Kidney (tissue), 14 donors: ENCODE measurements around the gene MYOG. TPM values are rescaled to one million over a fixed set of nuclear protein-coding genes. Genes with fewer than 3 reads are reported as not detected.

Source experiments
- DNase-seq, 5 donors: peaks; one replicate each; pipeline ENCODE4 v3.0.0-alpha.2; 2013 to 2020
- FAIRE-seq: peaks from 2 replicates; lab custom pipeline; 2012; peaks lifted over from hg19 to GRCh38; lab: Jason Lieb, UNC
- H3K27ac ChIP-seq, 2 donors: one replicate each; pipeline ENCODE4 v1.7.0; 2013; ENCODE audit warnings: low read depth in 2 of 2, low read length in 2 of 2, inconsistent platforms in 1 of 2
- H3K27me3 ChIP-seq: one replicate; pipeline ENCODE4 v1.7.1; 2013; ENCODE audit warnings: low read length, inconsistent platforms; ENCODE audit not compliant: control insufficient read depth, insufficient read depth
- H3K36me3 ChIP-seq, 3 donors: one replicate each; pipeline versions ENCODE4 v1.7.0 to v1.7.1; 2013; ENCODE audit warnings: low read length in 3 of 3, control low read depth in 1 of 3, inconsistent platforms in 1 of 3; ENCODE audit not compliant: insufficient read depth in 3 of 3, control insufficient read depth in 2 of 3
- H3K4me1 ChIP-seq, 3 donors: one replicate each; pipeline versions ENCODE4 v1.7.0 to v1.7.1; 2013; ENCODE audit warnings: low read length in 3 of 3, inconsistent platforms in 1 of 3, low read depth in 1 of 3; ENCODE audit not compliant: control insufficient read depth in 2 of 3, insufficient read depth in 2 of 3
- H3K4me3 ChIP-seq, 3 donors: one replicate each; pipeline versions ENCODE4 v1.7.0 to v1.8.1; 2013; ENCODE audit warnings: low read length in 3 of 3, control low read depth in 1 of 3, inconsistent platforms in 1 of 3
- H3K9ac ChIP-seq, 3 donors: one replicate each; pipeline versions ENCODE4 v1.7.0 to v1.7.1; 2013; ENCODE audit warnings: low read length in 3 of 3, control low read depth in 1 of 3, inconsistent platforms in 1 of 3
- H3K9me3 ChIP-seq, 3 donors: one replicate each; pipeline versions ENCODE4 v1.7.0 to v1.7.1; 2013; ENCODE audit warnings: low read length in 3 of 3, control low read depth in 1 of 3, inconsistent platforms in 1 of 3; ENCODE audit not compliant: control insufficient read depth in 2 of 3, insufficient read depth in 1 of 3
- intact Hi-C: fragments of 100-400 bp; cut with DNase I; formaldehyde crosslinking; loops from one replicate; pipeline ENCODE4 v1.11.1; 2022
- polyA plus RNA-seq: library from polyadenylated mRNA; stranded (reverse); fragments of 350-450 nt; fragmentation: Illumina TruSeq; extraction: RNeasy Lipid Tissue Mini Kit (QIAGEN cat#74804); gene quantifications from one replicate; pipeline ENCODE4 v1.2.3, GENCODE V29; 2014; ENCODE audit warnings: low read depth, low replicate concordance; ENCODE audit not compliant: insufficient read depth
- total RNA-seq: library from RNA; stranded (reverse); fragmentation: NEBNext Ultra II Directional; extraction: Animal tissue kit (Norgen Biotek cat#: 25700); gene quantifications from one replicate; pipeline ENCODE4 v1.2.1, GENCODE V29; 2021
- TF ChIP-seq, protein P1 (sequence below): IDR thresholded peaks from 3 replicates; pipeline ENCODE4 v1.5.1; 2012; ENCODE audit warnings: mild to moderate bottlenecking, moderate library complexity, borderline replicate concordance; ENCODE audit not compliant: insufficient read depth; ENCODE audit errors: extremely low read depth
- donor health status: control.
- donor health status: control.
- donor health status: control.
- donor health status: control.
- donor health status: control.
- donor health status: DM: yes; HTN: yes; CAD: no.
- donor health status: Normal renal cell carcinoma (clear cell type).

Gene MYOG
- total and polyA plus RNA-seq, 2 donors from 2014 or later = not detected

DNA sequence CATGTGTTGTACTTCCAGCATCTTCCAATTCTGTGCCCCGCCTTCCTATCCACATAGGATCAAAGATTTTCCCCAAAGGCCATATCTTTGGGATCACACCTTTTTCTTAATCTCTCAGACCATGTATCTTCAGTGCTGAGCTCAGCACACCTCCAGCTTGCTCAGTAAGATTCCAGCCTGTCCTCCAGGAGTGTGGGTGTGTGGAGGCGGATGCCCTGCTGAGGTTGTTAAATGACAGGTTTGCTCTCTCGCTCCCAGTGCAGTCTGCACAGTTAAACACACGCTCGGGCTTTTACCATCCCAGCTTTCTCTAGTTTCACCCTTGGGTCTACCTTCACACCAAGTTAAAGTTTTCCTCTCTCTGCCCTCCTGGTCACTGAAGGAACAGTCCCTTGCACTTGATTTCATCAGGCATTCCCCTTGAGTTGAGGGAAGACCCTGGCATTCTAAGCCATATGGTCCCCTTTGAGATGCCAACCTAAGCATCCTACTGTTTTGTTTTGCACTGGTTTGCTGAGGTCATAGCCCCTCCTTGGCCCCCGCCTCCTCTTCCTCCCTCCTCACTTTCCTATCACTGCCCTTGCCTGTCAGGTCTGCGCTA, 13.7 kb downstream of the MYOG start:
- intact Hi-C loops = no loop called here
- FAIRE-seq (no peak), DNase-seq (peak in 1 of 5 donors; percentile 20)
- no peak overlapping the region for H3K9ac ChIP-seq
- no peaks in the 10 kb centered on the region for H3K27me3 ChIP-seq
- H3K4me1 ChIP-seq = peaks cover 0 to 20% (median 8%) of the 10 kb centered on the region in 3 donors
- H3K27ac ChIP-seq = no peak overlapping the region
- no peaks in the 10 kb centered on the region for H3K9me3 ChIP-seq
- H3K4me3 ChIP-seq = no peak overlapping the region
- TF ChIP-seq, protein P1, sequence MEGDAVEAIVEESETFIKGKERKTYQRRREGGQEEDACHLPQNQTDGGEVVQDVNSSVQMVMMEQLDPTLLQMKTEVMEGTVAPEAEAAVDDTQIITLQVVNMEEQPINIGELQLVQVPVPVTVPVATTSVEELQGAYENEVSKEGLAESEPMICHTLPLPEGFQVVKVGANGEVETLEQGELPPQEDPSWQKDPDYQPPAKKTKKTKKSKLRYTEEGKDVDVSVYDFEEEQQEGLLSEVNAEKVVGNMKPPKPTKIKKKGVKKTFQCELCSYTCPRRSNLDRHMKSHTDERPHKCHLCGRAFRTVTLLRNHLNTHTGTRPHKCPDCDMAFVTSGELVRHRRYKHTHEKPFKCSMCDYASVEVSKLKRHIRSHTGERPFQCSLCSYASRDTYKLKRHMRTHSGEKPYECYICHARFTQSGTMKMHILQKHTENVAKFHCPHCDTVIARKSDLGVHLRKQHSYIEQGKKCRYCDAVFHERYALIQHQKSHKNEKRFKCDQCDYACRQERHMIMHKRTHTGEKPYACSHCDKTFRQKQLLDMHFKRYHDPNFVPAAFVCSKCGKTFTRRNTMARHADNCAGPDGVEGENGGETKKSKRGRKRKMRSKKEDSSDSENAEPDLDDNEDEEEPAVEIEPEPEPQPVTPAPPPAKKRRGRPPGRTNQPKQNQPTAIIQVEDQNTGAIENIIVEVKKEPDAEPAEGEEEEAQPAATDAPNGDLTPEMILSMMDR = no peak
- no peaks in the 10 kb centered on the region for H3K36me3 ChIP-seq

- Histone ChIP-seq H3K4me3 (no peak overlapping the region), H3K9ac (no peak overlapping the region), H3K27me3 (no peaks in the 10 kb centered on the region), H3K9me3 (no peaks in the 10 kb centered on the region), H3K27ac (peak overlapping the region; percentile 76 to 78), H3K36me3 (no peaks in the 10 kb centered on the region), H3K4me1 (peaks cover 0 to 13% (median 5%) of the 10 kb centered on the region in 3 donors)
- TF ChIP-seq, protein P1 = no peak
- no peak for FAIRE-seq
- DNase-seq = peak in 4 of 5 donors; percentile 46 to 91 (median 70)
- intact Hi-C loops = no loop called here
Measured at GRCh38 chr1:203069030-203069747, 16.6 kb downstream of the MYOG start.

- no peak for FAIRE-seq
- Histone ChIP-seq H3K4me3 (no peak overlapping the region), H3K27me3 (no peaks in the 10 kb centered on the region), H3K36me3 (no peaks in the 10 kb centered on the region), H3K4me1 (peaks cover 0 to 13% (median 5%) of the 10 kb centered on the region in 3 donors), H3K9me3 (no peaks in the 10 kb centered on the region), H3K27ac (no peak overlapping the region), H3K9ac (no peak overlapping the region)
- intact Hi-C loops = no loop called here
- no peak for DNase-seq
- TF ChIP-seq, protein P1 = no peak
Measured at GRCh38 chr1:203066965-203067364, 18.8 kb downstream of the MYOG start.
